SJSA1 (cell line): ENCODE measurements around the gene NRK. TPM values are rescaled to one million over a fixed set of nuclear protein-coding genes. Genes with fewer than 3 reads are reported as not detected.
"Not testable (repeated sequence)": the region's sequence is repeated elsewhere in the genome, so short reads cannot be mapped to it uniquely, and the experiment has no call there.

Experiments used
- DNase-seq, 2 experiments: peaks; one replicate each; pipeline ENCODE4 v3.0.0-alpha.2; 2015 to 2020; ENCODE audit warnings: low spot score in 2 of 2, low read depth in 1 of 2
- H3K27ac ChIP-seq: fragments of 250-450 bp; sonication (Bioruptor Pico); 2 replicates; pipeline ENCODE4 v1.5.1; 2020; ENCODE audit warnings: mild to moderate bottlenecking, moderate library complexity
- H3K27me3 ChIP-seq: fragments of 250-450 bp; sonication (Bioruptor Pico); replicated peaks from 2 replicates; pipeline ENCODE4 v1.5.1; 2020; ENCODE audit warnings: mild to moderate bottlenecking, moderate library complexity
- H3K36me3 ChIP-seq: fragments of 250-450 bp; sonication (Bioruptor Pico); 2 replicates; pipeline ENCODE4 v1.5.1; 2020; ENCODE audit warnings: mild to moderate bottlenecking
- H3K4me1 ChIP-seq: fragments of 250-450 bp; sonication (Bioruptor Pico); replicated peaks from 2 replicates; pipeline ENCODE4 v1.6.1; 2021; ENCODE audit warnings: mild to moderate bottlenecking
- H3K4me3 ChIP-seq: fragments of 250-450 bp; sonication (Bioruptor Pico); 2 replicates; pipeline ENCODE4 v1.5.1; 2020; ENCODE audit warnings: mild to moderate bottlenecking
- H3K9me3 ChIP-seq: fragments of 250-450 bp; sonication (Bioruptor Pico); replicated peaks from 2 replicates; pipeline ENCODE4 v1.5.1; 2020; ENCODE audit warnings: mild to moderate bottlenecking
- total RNA-seq: library from RNA; depleted of rRNA; stranded (reverse); fragments of >200 nt; shearing (Covaris generic); gene quantifications from 2 replicates; pipeline ENCODE4 v1.2.3, GENCODE V29; 2014

Gene NRK
- total RNA-seq, 1 experiment from 2014 or later, result not detected

- H3K4me1 ChIP-seq, result no peaks in the 10 kb centered on the region
- no peak overlapping the region for H3K27ac ChIP-seq
- DNase-seq, result peak; percentile 0 to 40
These were observed 14.9 kb downstream of the NRK start for GRCh38 chrX:105837232-105837631.

GRCh38 chrX:105845631-105846030, 23.3 kb downstream of the NRK start:
- no peaks in the 10 kb centered on the region for H3K36me3 ChIP-seq
- no peaks in the 10 kb centered on the region for H3K4me1 ChIP-seq
- H3K27ac ChIP-seq, result no peak overlapping the region
- no peaks in the 10 kb centered on the region for H3K9me3 ChIP-seq
- no peak overlapping the region for H3K4me3 ChIP-seq
- H3K27me3 ChIP-seq, result no peaks in the 10 kb centered on the region
- DNase-seq, result no peak

More at GRCh38 chrX:105837232-105837631, 14.9 kb downstream of the NRK start:
- Histone ChIP-seq H3K36me3 (no peaks in the 10 kb centered on the region), H3K27me3 (no peaks in the 10 kb centered on the region), H3K4me3 (no peak overlapping the region), H3K9me3 (no peaks in the 10 kb centered on the region)

GRCh38 chrX:105850100-105850499, 27.8 kb downstream of the NRK start:
- H3K36me3 ChIP-seq, H3K4me1 ChIP-seq, DNase-seq, H3K27ac ChIP-seq, H3K9me3 ChIP-seq, H3K4me3 ChIP-seq, H3K27me3 ChIP-seq: not testable (repeated sequence)

GRCh38 chrX:105865709-105866108, 43.4 kb downstream of the NRK start:
- no peaks in the 10 kb centered on the region for H3K27me3 ChIP-seq
- H3K36me3 ChIP-seq, result no peaks in the 10 kb centered on the region
- no peak overlapping the region for H3K27ac ChIP-seq
- H3K4me3 ChIP-seq, result no peak overlapping the region
- no peak for DNase-seq
- H3K4me1 ChIP-seq, result no peaks in the 10 kb centered on the region
- H3K9me3 ChIP-seq, result no peaks in the 10 kb centered on the region

- Histone ChIP-seq H3K4me1 (no peaks in the 10 kb centered on the region), H3K36me3 (no peaks in the 10 kb centered on the region), H3K27ac (no peak overlapping the region), H3K9me3 (no peaks in the 10 kb centered on the region), H3K4me3 (no peak overlapping the region), H3K27me3 (no peaks in the 10 kb centered on the region)
- DNase-seq, result no peak
These were observed 47.4 kb downstream of the NRK start for GRCh38 chrX:105869701-105870100.

GRCh38 chrX:105870445-105870844, 48.1 kb downstream of the NRK start:
- no peaks in the 10 kb centered on the region for H3K36me3 ChIP-seq
- no peak for DNase-seq

GRCh38 chrX:105872941-105873340, 50.6 kb downstream of the NRK start:
- no peak overlapping the region for H3K27ac ChIP-seq
- no peaks in the 10 kb centered on the region for H3K27me3 ChIP-seq
- H3K9me3 ChIP-seq, result no peaks in the 10 kb centered on the region
- H3K4me1 ChIP-seq, result no peaks in the 10 kb centered on the region
- DNase-seq, result no peak
- no peak overlapping the region for H3K4me3 ChIP-seq
- no peaks in the 10 kb centered on the region for H3K36me3 ChIP-seq

More at GRCh38 chrX:105870445-105870844, 48.1 kb downstream of the NRK start:
- no peaks in the 10 kb centered on the region for H3K9me3 ChIP-seq
- H3K4me1 ChIP-seq, result no peaks in the 10 kb centered on the region
- no peak overlapping the region for H3K4me3 ChIP-seq
- H3K27me3 ChIP-seq, result no peaks in the 10 kb centered on the region
- no peak overlapping the region for H3K27ac ChIP-seq

GRCh38 chrX:105874790-105875189, 52.5 kb downstream of the NRK start:
- DNase-seq, result no peak
- no peaks in the 10 kb centered on the region for H3K4me1 ChIP-seq
- no peaks in the 10 kb centered on the region for H3K9me3 ChIP-seq

GRCh38 chrX:105876658-105877057, 54.3 kb downstream of the NRK start:
- H3K4me1 ChIP-seq, result no peaks in the 10 kb centered on the region
- no peaks in the 10 kb centered on the region for H3K36me3 ChIP-seq
- DNase-seq, result no peak
- no peak overlapping the region for H3K4me3 ChIP-seq
- no peaks in the 10 kb centered on the region for H3K27me3 ChIP-seq
- H3K9me3 ChIP-seq, result no peaks in the 10 kb centered on the region
- no peak overlapping the region for H3K27ac ChIP-seq

More at GRCh38 chrX:105874790-105875189, 52.5 kb downstream of the NRK start:
- H3K36me3 ChIP-seq, result no peaks in the 10 kb centered on the region
- H3K4me3 ChIP-seq, result no peak overlapping the region
- no peak overlapping the region for H3K27ac ChIP-seq
- no peaks in the 10 kb centered on the region for H3K27me3 ChIP-seq

- no peak for DNase-seq
- H3K27me3 ChIP-seq, result no peaks in the 10 kb centered on the region
- no peak overlapping the region for H3K4me3 ChIP-seq
- no peak overlapping the region for H3K27ac ChIP-seq
- no peaks in the 10 kb centered on the region for H3K36me3 ChIP-seq
- H3K9me3 ChIP-seq, result no peaks in the 10 kb centered on the region
- no peaks in the 10 kb centered on the region for H3K4me1 ChIP-seq
These were observed 58.2 kb downstream of the NRK start for GRCh38 chrX:105880491-105880890.

- DNase-seq, result no peak
- no peaks in the 10 kb centered on the region for H3K4me1 ChIP-seq
- H3K36me3 ChIP-seq, result no peaks in the 10 kb centered on the region
- no peak overlapping the region for H3K27ac ChIP-seq
- H3K27me3 ChIP-seq, result no peaks in the 10 kb centered on the region
- H3K4me3 ChIP-seq, result no peak overlapping the region
- H3K9me3 ChIP-seq, result no peaks in the 10 kb centered on the region
These were observed 60.4 kb downstream of the NRK start for GRCh38 chrX:105882581-105883275.

GRCh38 chrX:105894721-105895120, 72.4 kb downstream of the NRK start:
- no peak for DNase-seq
- no peaks in the 10 kb centered on the region for H3K36me3 ChIP-seq
- H3K27me3 ChIP-seq, result no peaks in the 10 kb centered on the region

GRCh38 chrX:105909576-105909975, 87.2 kb downstream of the NRK start:
- Histone ChIP-seq H3K4me1 (no peaks in the 10 kb centered on the region), H3K9me3 (no peaks in the 10 kb centered on the region), H3K4me3 (no peak overlapping the region), H3K36me3 (no peaks in the 10 kb centered on the region), H3K27ac (no peak overlapping the region), H3K27me3 (no peaks in the 10 kb centered on the region)
- DNase-seq, result no peak

More at GRCh38 chrX:105894721-105895120, 72.4 kb downstream of the NRK start:
- H3K9me3 ChIP-seq, result no peaks in the 10 kb centered on the region
- H3K27ac ChIP-seq, result no peak overlapping the region
- no peaks in the 10 kb centered on the region for H3K4me1 ChIP-seq
- no peak overlapping the region for H3K4me3 ChIP-seq

GRCh38 chrX:105910563-105911105, 88.3 kb downstream of the NRK start:
- H3K4me1 ChIP-seq, result no peaks in the 10 kb centered on the region
- H3K27me3 ChIP-seq, result no peaks in the 10 kb centered on the region
- no peak overlapping the region for H3K4me3 ChIP-seq
- H3K9me3 ChIP-seq, result no peaks in the 10 kb centered on the region
- H3K36me3 ChIP-seq, result no peaks in the 10 kb centered on the region
- DNase-seq, result no peak
- H3K27ac ChIP-seq, result no peak overlapping the region
